Neural progenitor cell (in vitro differentiated cells): ENCODE measurements around the gene GRIFIN. TPM values are rescaled to one million over a fixed set of nuclear protein-coding genes. Genes with fewer than 3 reads are reported as not detected.

Experiments used
- DNase-seq: peaks from one replicate; pipeline ENCODE4 v3.0.0-alpha.2; 2016; ENCODE audit warnings: low spot score
- H2AFZ ChIP-seq: fragments of 200-600 bp; sonication (generic); replicated peaks from 2 replicates; pipeline ENCODE4 v1.6.1; 2016; ENCODE audit warnings: antibody characterized with exemption
- H3F3A ChIP-seq: fragments of 200-600 bp; sonication (generic); 2 replicates; pipeline ENCODE4 v1.6.1; 2016; ENCODE audit warnings: antibody characterized with exemption, low read depth
- H3K27ac ChIP-seq: fragments of 200-600 bp; sonication (generic); 2 replicates; pipeline ENCODE4 v1.5.1; 2016; ENCODE audit warnings: mild to moderate bottlenecking
- H3K27me3 ChIP-seq: fragments of 200-600 bp; sonication (generic); 2 replicates; pipeline ENCODE4 v1.6.1; 2016; ENCODE audit warnings: mild to moderate bottlenecking, moderate library complexity
- H3K36me3 ChIP-seq: fragments of 200-600 bp; sonication (generic); 2 replicates; pipeline ENCODE4 v1.5.1; 2016
- H3K4me1 ChIP-seq: fragments of 200-600 bp; sonication (generic); 2 replicates; pipeline ENCODE4 v1.6.1; 2016; ENCODE audit warnings: mixed run types
- H3K4me2 ChIP-seq: fragments of 200-600 bp; sonication (generic); 2 replicates; pipeline ENCODE4 v1.6.1; 2016
- H3K4me3 ChIP-seq: fragments of 200-600 bp; sonication (generic); 2 replicates; pipeline ENCODE4 v1.5.1; 2016
- H3K79me2 ChIP-seq: fragments of 200-600 bp; sonication (generic); 2 replicates; pipeline ENCODE4 v1.6.1; 2016; ENCODE audit warnings: low read depth
- H3K9ac ChIP-seq: fragments of 200-600 bp; sonication (generic); 2 replicates; pipeline ENCODE4 v1.6.1; 2016
- H3K9me3 ChIP-seq: fragments of 200-600 bp; sonication (generic); 2 replicates; pipeline ENCODE4 v1.5.1; 2016; ENCODE audit warnings: low read depth
- H4K20me1 ChIP-seq: fragments of 200-600 bp; sonication (generic); 2 replicates; pipeline ENCODE4 v1.6.1; 2016; ENCODE audit warnings: low read depth
- H3K27ac Mint-ChIP-seq: 3 replicates; pipeline ENCODE4 v1.8.0; 2021; ENCODE audit warnings: mixed read lengths
- H3K27me3 Mint-ChIP-seq: 2 replicates; pipeline ENCODE4 v1.8.0; 2022; ENCODE audit warnings: low read depth, mild to moderate bottlenecking, inconsistent platforms, moderate library complexity, mixed read lengths; ENCODE audit not compliant: insufficient read depth
- H3K36me3 Mint-ChIP-seq: 3 replicates; pipeline ENCODE4 v1.8.0; 2021; ENCODE audit warnings: mixed read lengths
- H3K4me1 Mint-ChIP-seq: 3 replicates; pipeline ENCODE4 v1.8.0; 2021; ENCODE audit warnings: mixed read lengths
- H3K4me3 Mint-ChIP-seq: 3 replicates; pipeline ENCODE4 v1.8.0; 2021; ENCODE audit warnings: mild to moderate bottlenecking, moderate library complexity, mixed read lengths
- H3K9me3 Mint-ChIP-seq: 3 replicates; pipeline ENCODE4 v1.8.0; 2020; ENCODE audit warnings: mixed read lengths
- CTCF ChIP-seq: fragments of 200-600 bp; sonication (generic); IDR thresholded peaks from 2 replicates; pipeline ENCODE4 v1.5.1; 2017; ENCODE audit warnings: antibody characterized with exemption, mild to moderate bottlenecking
- EZH2 ChIP-seq: fragments of 200-600 bp; sonication (generic); IDR thresholded peaks from 2 replicates; pipeline ENCODE4 v1.6.1; 2017; ENCODE audit warnings: antibody characterized with exemption, mild to moderate bottlenecking, moderate library complexity
- EZH2phosphoT487 ChIP-seq: fragments of 200-600 bp; sonication (generic); IDR thresholded peaks from 2 replicates; pipeline ENCODE4 v1.6.1; 2017; ENCODE audit warnings: antibody characterized with exemption
- total RNA-seq: library from RNA; depleted of rRNA; stranded (reverse); fragments of >200 nt; gene quantifications from 2 replicates; pipeline ENCODE4 v1.2.3, GENCODE V29; 2015; ENCODE audit warnings: low replicate concordance

The GRIFIN gene
- total RNA-seq, 1 donor from 2014 or later: not detected

- no peaks in the 10 kb centered on the region for H3K27me3 ChIP-seq
Measured at GRCh38 chr7:2501947-2502646, 25.9 kb upstream of the GRIFIN start.

GRCh38 chr7:2500701-2501100, 24.5 kb upstream of the GRIFIN start:
- peak overlapping the region; percentile 77 for H3K4me3 Mint-ChIP-seq
- H3K27ac ChIP-seq: peak overlapping the region; percentile 92
- H3K36me3 Mint-ChIP-seq: no peaks in the 10 kb centered on the region
- H3K79me2 ChIP-seq: no peaks in the 10 kb centered on the region
- no peaks in the 10 kb centered on the region for H3K36me3 ChIP-seq
- H3F3A ChIP-seq: peaks cover 54% of the 10 kb centered on the region
- H3K4me1 Mint-ChIP-seq: peaks cover 64% of the 10 kb centered on the region
- H3K27me3 ChIP-seq: no peaks in the 10 kb centered on the region
- H3K4me3 ChIP-seq: no peak overlapping the region
- H3K4me2 ChIP-seq: peak overlapping the region; percentile 56
- no peaks in the 10 kb centered on the region for H3K9me3 ChIP-seq
- H3K27me3 Mint-ChIP-seq: peaks cover 26% of the 10 kb centered on the region
- H3K4me1 ChIP-seq: peaks cover 57% of the 10 kb centered on the region
- no peak for DNase-seq
- no peak overlapping the region for H3K9ac ChIP-seq
- peak overlapping the region; percentile 99 for H3K27ac Mint-ChIP-seq
- H2AFZ ChIP-seq: no peak overlapping the region
- H4K20me1 ChIP-seq: no peaks in the 10 kb centered on the region
- TF ChIP-seq CTCF: no peak
- TF ChIP-seq EZH2: no peak
- TF ChIP-seq EZH2phosphoT487: no peak
- no peaks in the 10 kb centered on the region for H3K9me3 Mint-ChIP-seq

More at GRCh38 chr7:2501947-2502646, 25.9 kb upstream of the GRIFIN start:
- Mint-ChIP-seq H3K27ac (peak overlapping the region; percentile 83), H3K4me1 (peaks cover 60% of the 10 kb centered on the region), H3K36me3 (no peaks in the 10 kb centered on the region), H3K27me3 (peaks cover 18% of the 10 kb centered on the region), H3K9me3 (no peaks in the 10 kb centered on the region), H3K4me3 (no peak overlapping the region)
- H3K9me3 ChIP-seq: no peaks in the 10 kb centered on the region
- H3K79me2 ChIP-seq: no peaks in the 10 kb centered on the region
- no peak overlapping the region for H3K4me2 ChIP-seq
- H4K20me1 ChIP-seq: no peaks in the 10 kb centered on the region
- H3F3A ChIP-seq: peaks cover 45% of the 10 kb centered on the region
- no peaks in the 10 kb centered on the region for H3K36me3 ChIP-seq
- DNase-seq: no peak
- no peak overlapping the region for H3K4me3 ChIP-seq
- H2AFZ ChIP-seq: no peak overlapping the region
- H3K27ac ChIP-seq: no peak overlapping the region
- H3K4me1 ChIP-seq: peaks cover 44% of the 10 kb centered on the region
- no peak overlapping the region for H3K9ac ChIP-seq
- no peak for TF ChIP-seq CTCF
- TF ChIP-seq EZH2: no peak
- TF ChIP-seq EZH2phosphoT487: no peak

- H3K27me3 Mint-ChIP-seq: peaks cover 23% of the 10 kb centered on the region
- H3K79me2 ChIP-seq: no peaks in the 10 kb centered on the region
- no peaks in the 10 kb centered on the region for H3K9me3 ChIP-seq
- no peaks in the 10 kb centered on the region for H3K36me3 ChIP-seq
- no peaks in the 10 kb centered on the region for H4K20me1 ChIP-seq
- peak overlapping the region; percentile 77 for H3K4me3 Mint-ChIP-seq
- no peak overlapping the region for H3K4me3 ChIP-seq
- peak overlapping the region; percentile 94 for H3K27ac ChIP-seq
- DNase-seq: peak; percentile 97
- H3K9me3 Mint-ChIP-seq: no peaks in the 10 kb centered on the region
- peak overlapping the region; percentile 99 for H3K27ac Mint-ChIP-seq
- H3K36me3 Mint-ChIP-seq: no peaks in the 10 kb centered on the region
- no peak overlapping the region for H2AFZ ChIP-seq
- peak overlapping the region; percentile 64 for H3K4me2 ChIP-seq
- TF ChIP-seq EZH2 (no peak), EZH2phosphoT487 (no peak), CTCF (no peak)
- H3F3A ChIP-seq: peaks cover 61% of the 10 kb centered on the region
- H3K9ac ChIP-seq: no peak overlapping the region
- H3K4me1 ChIP-seq: peaks cover 64% of the 10 kb centered on the region
- peaks cover 69% of the 10 kb centered on the region for H3K4me1 Mint-ChIP-seq
- H3K27me3 ChIP-seq: no peaks in the 10 kb centered on the region
Measured at GRCh38 chr7:2499719-2500430, 23.7 kb upstream of the GRIFIN start.
